ENCODE data around the gene HDAC9. TPM values are rescaled to one million over a fixed set of nuclear protein-coding genes. Genes with fewer than 3 reads are reported as not detected.

HDAC9 gene
- total RNA-seq, 4 donors from 2014 or later, result 19.6 to 48.3 (median 28.4) TPM

GRCh38 chr7:18927134-18927533, 431.6 kb downstream of the HDAC9 start:
- TF ChIP-seq CTCF (IDR thresholded peaks at IDR 0.05; ENCODE audit: low read depth), result no peak

GRCh38 chr7:18936265-18936664, 440.7 kb downstream of the HDAC9 start:
- TF ChIP-seq CTCF (IDR thresholded peaks at IDR 0.05; ENCODE audit: low read depth), result no peak

- TF ChIP-seq CTCF (IDR thresholded peaks at IDR 0.05; ENCODE audit: low read depth), result no peak
Observed at GRCh38 chr7:18939771-18940592, 444.4 kb downstream of the HDAC9 start.

- no peak for TF ChIP-seq CTCF (IDR thresholded peaks at IDR 0.05; ENCODE audit: low read depth)
Observed at GRCh38 chr7:18940593-18941134, 445.1 kb downstream of the HDAC9 start.

- no peak for TF ChIP-seq CTCF (IDR thresholded peaks at IDR 0.05; ENCODE audit: low read depth)
Observed at GRCh38 chr7:18941207-18941606, 445.7 kb downstream of the HDAC9 start.

GRCh38 chr7:18948521-18948920, 453.0 kb downstream of the HDAC9 start:
- TF ChIP-seq CTCF (IDR thresholded peaks at IDR 0.05; ENCODE audit: low read depth), result no peak

GRCh38 chr7:18952846-18953245, 457.3 kb downstream of the HDAC9 start:
- TF ChIP-seq CTCF (IDR thresholded peaks at IDR 0.05; ENCODE audit: low read depth), result no peak
